ENCODE results near the gene STX4.

DNA sequence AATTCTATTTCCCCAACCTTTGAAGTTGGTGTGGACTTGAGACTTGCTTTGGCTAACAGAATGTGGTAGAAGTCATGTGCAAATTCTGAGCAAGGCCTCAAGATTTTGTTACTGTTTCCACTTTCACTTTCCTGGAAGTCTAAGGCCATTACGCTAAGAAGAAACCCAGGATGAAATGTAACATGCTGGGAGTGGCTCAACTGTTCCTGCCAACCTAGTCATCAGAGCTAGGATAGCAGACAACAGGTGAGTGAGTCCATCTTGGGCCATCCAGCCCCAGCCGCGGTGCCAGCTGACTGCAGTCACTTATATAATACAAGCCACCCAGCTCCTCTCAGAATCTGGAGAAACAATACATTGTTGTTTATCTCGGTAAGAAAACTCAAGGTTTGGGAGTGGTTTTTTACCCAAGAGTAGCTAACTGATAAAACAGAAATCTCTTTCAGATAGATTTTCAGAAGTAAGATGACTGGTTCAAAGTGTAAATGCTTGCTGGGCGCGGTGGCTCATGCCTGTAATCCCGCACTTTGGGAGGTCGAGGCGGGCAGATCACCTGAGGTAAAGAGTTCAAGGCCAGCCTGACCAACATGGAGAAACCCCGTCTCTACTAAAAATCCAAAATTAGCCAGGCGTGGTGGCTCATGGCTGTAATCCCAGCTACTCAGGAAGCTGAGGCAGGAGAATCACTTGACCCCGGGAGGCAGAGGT lies 10.7 kb upstream of the STX4 start:
- TF ChIP-seq POLR2A (IDR thresholded peaks at IDR 0.05; ENCODE audit: low read depth) (no peak), POLR2AphosphoS5 (IDR thresholded peaks at IDR 0.05) (no peak), EP300 (IDR thresholded peaks at IDR 0.05) (no peak)
- TF ChIP-seq, protein P1, sequence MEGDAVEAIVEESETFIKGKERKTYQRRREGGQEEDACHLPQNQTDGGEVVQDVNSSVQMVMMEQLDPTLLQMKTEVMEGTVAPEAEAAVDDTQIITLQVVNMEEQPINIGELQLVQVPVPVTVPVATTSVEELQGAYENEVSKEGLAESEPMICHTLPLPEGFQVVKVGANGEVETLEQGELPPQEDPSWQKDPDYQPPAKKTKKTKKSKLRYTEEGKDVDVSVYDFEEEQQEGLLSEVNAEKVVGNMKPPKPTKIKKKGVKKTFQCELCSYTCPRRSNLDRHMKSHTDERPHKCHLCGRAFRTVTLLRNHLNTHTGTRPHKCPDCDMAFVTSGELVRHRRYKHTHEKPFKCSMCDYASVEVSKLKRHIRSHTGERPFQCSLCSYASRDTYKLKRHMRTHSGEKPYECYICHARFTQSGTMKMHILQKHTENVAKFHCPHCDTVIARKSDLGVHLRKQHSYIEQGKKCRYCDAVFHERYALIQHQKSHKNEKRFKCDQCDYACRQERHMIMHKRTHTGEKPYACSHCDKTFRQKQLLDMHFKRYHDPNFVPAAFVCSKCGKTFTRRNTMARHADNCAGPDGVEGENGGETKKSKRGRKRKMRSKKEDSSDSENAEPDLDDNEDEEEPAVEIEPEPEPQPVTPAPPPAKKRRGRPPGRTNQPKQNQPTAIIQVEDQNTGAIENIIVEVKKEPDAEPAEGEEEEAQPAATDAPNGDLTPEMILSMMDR (IDR thresholded peaks at IDR 0.05): no peak

Measured in esophagus muscularis mucosa (tissue), 4 donors.